A172 (cell line): ENCODE results near the gene UBQLN1. TPM values are rescaled to one million over a fixed set of nuclear protein-coding genes. Genes with fewer than 3 reads are reported as not detected.

Experiments used
- DNase-seq: peaks from one replicate; pipeline ENCODE4 v3.0.0-alpha.2; 2015; ENCODE audit warnings: low spot score
- total RNA-seq: library from RNA; depleted of rRNA; stranded (reverse); fragments of >200 nt; shearing (Covaris generic); gene quantifications from 2 replicates; pipeline ENCODE4 v1.2.3, GENCODE V29; 2014

UBQLN1 gene
- total RNA-seq, 1 experiment from 2014 or later = 194 TPM

DNA sequence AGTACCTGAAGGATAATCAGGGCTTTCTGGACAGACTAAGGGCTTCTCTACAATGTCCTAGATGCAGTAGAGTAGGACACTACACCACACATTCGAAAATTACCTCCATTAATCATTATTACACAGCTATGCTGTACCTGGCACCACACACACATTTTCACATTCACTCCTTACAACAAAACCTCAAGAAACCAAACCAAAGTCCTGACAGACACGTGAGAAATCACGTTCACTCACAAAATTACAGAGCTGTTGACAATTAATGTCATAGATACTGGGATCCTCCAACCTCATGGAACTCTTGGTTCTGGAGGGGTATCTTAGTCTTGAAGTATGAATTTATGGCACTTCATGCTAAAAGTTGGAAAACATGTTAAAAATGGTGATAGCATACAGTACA, 16.3 kb downstream of the UBQLN1 start:
- DNase-seq = no peak

DNA sequence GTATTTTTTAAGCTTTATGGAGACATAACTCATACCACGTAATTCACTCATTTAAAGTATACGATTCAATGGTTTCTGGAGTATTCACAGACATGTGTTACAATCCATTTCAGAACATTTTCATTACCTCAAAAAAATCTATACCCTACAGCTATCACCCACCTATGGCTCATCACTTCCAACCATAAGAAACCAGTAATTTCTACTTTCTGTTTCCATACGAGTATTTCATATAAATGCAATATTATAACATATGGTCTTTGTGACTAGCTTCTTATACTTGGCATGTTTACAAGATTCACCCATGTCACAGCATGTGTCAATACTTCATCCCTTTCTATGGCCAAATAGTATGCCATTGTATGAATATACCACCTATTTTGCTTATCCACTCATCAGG, 18.8 kb downstream of the UBQLN1 start:
- no peak for DNase-seq

DNA sequence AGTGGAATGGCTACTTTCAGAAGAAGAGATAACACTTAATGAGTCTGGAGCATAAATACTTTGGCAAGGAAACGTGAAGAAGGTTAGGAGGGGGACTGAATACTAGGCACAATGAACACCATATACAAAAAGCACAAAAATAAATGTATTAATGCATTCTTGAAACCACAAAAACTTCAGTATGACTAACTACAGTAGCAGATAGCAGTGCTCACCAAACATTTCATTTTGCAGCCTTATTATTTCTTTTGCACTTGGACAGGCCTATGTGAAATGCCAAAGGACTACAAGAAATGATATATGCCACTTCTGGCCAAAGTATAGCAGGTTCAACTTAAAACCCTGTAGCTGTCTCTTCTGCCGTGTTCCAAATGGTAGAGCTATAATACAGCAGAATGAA, 26.3 kb downstream of the UBQLN1 start:
- no peak for DNase-seq

DNA sequence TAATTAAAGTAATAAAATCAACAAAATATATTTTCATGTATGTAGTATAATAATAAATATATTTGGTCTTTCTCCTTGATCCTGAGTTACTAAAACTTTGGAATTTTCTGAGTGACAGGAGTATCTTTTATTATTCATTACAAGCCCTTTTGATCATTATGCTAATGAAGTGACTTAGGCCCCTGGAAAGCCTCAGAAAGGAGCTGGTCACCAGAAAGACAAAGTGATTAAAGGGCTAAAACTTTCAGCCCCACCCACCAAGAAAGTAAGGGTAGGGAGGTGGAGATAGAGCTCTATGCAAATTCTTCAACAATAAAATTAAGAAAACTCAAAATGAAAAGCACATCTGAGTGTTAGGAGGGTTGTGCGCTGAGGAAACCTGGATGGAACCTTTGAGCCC, 27.5 kb downstream of the UBQLN1 start:
- no peak for DNase-seq

GRCh38 chr9:83677596-83677995, 30.2 kb downstream of the UBQLN1 start:
- DNase-seq = no peak

DNA sequence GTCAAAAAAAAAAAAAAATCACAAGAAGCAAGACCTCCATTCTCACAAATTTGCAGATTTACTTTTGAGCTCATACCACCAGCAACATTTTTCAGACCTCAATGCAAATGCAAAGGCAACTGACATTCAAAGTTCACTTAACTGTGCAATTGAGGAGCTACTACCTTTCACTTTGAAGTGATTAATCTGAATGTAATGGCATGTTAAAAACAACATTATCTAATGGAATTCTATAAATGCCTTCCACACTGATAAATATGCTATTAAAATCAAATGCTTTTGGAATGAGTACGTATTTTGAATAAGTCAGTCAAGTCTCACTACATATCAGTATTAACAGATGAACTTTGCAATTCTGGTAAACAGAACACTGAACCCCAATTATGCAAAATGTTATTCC, 32.3 kb downstream of the UBQLN1 start:
- no peak for DNase-seq

GRCh38 chr9:83671451-83671850, 36.3 kb downstream of the UBQLN1 start:
- no peak for DNase-seq

DNA sequence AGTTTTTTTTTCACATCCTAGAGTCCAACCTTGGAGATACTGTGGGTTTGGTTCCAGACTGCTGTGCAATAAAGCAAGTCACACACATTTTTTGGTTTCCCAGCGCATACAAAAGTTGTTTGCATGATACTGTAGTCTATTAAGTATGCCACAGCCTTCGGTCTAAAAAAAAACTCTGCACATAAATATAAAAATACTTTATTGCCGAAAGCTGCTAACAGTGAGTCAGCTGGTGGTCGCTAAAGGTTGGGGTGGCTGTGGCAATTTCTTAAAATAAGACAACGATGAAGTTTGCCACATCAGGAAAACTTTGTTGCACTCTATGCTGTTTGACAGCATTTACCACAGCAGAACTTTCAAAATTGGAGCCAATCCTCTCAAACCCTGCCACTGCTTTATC, 37.4 kb downstream of the UBQLN1 start:
- no peak for DNase-seq

DNA sequence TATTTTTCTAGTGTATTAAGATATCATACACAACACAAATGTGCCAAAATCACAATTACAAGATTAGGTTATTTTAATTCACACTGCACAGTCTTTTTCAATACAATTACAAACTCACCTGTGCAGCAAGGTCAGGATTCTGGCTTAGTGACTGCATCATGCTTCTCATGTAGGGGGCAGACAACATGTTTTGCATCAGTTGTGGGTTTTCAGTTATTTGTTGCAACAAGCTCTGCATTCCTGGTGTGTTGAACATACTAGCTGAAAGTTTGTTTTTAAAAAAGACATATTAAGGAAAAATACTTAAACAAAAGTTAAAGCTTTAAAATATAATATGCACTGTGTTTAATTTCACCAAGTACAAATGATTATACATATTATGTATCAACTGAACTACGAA, 38.7 kb downstream of the UBQLN1 start:
- DNase-seq = no peak

DNA sequence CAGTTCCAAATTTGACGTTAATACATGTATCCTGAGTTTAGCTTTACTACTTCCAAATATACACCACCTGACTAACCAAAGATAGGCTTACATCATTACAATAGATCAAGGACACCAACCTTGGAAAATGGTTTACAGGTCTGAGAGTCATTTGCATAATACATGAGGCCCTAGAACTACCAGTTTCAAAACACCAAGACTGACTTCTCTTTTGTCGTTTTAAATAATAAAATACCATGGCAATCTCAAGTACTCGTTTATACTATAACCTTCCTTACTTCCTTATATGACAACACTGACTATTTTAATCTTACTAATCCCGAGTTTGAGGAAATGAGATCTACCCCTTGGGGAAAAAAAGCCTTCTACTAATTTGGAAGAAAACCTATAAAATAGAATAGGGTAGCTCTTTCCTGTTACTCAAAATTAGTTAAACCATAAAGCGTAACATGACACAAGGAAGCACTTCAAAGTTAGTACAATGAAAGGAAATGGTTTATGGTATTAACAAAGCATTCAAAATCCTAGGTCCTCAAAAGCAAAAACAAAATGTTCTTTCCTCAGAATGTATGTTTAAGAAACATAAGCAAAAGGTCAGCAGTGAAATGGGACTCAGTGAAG, 42.1 kb downstream of the UBQLN1 start:
- no peak for DNase-seq

DNA sequence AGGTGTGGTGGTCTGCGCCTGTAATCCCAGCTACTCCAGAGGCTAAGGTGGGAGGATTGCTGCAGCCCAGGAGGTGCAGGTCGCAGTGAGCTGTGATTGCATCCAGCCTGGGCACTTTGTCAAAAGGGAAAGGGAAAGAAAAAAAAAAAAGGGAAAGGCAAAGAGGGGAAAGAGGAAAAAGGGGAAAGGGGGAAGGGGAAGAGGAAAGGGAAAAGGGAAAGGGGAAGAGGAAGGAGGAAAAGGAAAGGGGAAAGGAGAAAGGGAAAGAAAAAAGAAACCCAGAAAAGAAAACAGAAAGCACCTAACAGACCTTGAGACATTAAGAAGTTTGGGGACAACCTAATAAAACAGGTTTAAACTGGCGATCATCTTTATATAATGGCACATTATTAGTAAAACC, 44.8 kb downstream of the UBQLN1 start:
- DNase-seq = no peak

GRCh38 chr9:83656952-83657351, 50.8 kb downstream of the UBQLN1 start:
- no peak for DNase-seq

- no peak for DNase-seq
These were observed 51.6 kb downstream of the UBQLN1 start for GRCh38 chr9:83656032-83656680.

DNA sequence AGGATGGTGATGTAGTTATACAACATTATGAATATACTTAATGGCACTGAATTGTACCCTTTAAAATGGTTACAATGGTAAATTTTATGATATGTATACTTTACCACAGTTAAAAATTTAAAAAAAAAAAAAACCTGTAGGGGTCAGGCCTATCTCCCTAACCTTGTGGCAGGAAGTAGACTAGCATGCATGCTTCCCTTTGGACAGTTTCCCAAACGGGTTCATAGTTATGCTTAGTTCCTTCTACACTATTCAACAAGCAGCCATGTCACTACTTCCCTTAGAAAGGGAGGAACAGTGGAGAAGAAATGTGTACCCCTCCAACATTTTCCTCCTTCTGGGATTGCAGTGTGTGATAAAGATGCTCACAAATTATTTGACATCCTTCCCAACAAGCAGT, 52.3 kb downstream of the UBQLN1 start:
- DNase-seq = no peak

- no peak for DNase-seq
These were observed 55.3 kb downstream of the UBQLN1 start for GRCh38 chr9:83652433-83652832.

- DNase-seq = no peak
These were observed 56.2 kb downstream of the UBQLN1 start for GRCh38 chr9:83651558-83651957.

GRCh38 chr9:83649515-83649914, 58.2 kb downstream of the UBQLN1 start:
- no peak for DNase-seq

DNA sequence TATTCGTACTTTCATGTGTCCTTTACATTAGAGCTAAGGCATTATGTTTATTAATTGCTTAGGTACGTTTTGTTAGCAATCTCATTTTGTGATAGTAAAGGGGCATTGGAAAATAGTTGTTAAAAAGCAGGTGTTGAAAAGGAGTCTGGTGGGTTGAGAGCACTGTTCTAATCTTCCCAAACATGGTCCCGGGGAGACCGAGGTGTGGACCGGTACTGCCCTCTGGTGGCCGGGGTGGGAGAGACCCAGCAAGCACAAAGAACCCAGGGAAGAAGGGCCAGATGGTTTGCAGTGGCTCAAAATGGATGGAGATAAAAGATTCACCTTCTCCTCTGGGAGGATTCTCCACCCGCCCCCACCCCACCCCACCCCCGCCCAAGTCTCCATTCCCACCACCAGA, 58.7 kb downstream of the UBQLN1 start:
- peak; percentile 30 for DNase-seq

DNA sequence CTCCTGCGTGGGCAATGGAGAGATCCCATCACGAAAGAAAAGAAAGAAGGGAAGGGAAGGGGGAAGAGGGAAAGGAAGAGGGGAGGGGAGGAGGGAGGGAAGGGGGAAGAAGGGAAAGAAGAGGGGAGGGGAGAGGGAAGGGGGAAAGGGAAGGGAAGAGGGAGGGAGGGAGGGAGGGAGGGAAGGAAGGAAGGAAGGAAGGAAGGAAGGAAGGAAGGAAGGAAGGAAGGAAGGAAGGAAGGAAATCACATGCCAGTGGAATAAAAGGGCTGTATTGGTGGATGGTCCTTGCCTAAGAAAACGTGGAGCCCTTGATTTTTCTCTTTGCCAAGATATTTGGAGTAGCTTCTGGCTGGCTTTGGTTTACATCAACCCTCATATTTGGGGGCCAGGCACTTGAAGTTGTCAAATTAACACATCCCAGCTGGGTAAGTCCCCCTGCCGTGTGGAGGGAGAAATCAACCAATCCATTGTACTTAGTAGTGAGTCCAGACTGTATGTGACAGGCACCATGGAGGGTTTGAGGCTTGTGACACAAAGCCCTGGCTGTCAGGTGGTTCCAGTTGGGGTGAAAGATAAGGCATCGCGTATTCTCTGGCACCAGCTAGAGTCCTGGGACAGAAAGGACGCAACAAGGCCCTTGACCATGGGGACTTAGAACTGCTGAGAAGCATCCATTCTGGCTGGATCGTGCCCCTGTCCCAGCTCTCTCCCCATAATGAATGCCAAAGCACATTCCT, 61.1 kb downstream of the UBQLN1 start:
- no peak for DNase-seq

DNA sequence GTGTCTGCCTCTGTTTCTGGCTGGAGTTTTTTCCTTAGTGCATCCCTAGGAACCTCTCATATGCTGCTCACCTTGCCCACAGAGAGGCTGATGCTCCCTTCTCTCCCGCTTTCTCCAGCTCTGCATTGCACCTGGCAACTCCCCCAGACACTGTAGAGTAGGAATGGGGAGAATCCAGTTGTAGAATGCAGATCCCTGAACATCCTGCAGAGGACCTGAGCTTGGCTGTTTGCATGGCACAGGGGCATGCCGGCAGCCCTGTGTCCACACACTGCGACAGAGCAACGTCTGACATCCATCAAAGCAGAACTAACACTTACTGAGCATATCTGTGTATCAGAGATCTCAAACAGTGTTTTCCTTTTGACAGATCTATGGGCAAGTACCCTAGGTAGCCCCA, 65.0 kb downstream of the UBQLN1 start:
- DNase-seq = no peak

DNA sequence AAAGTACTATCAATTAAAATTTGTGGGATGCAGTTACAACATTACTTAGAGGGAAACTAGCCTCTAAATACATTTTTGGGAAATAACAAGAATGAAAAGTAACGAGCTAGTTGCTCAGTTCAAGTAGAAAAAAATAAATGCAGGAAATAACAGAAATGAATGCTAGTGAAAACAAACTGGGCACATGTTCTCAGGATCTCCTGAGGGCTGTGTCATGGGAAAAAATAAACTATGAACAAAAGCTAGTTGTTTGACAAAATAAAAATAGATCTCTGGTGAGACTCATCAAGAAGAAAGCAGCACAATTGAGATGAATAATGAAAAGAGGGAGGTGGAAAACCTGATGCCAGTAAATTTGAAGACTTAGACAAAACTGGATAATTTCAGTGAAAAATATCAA, 68.5 kb downstream of the UBQLN1 start:
- no peak for DNase-seq

DNA sequence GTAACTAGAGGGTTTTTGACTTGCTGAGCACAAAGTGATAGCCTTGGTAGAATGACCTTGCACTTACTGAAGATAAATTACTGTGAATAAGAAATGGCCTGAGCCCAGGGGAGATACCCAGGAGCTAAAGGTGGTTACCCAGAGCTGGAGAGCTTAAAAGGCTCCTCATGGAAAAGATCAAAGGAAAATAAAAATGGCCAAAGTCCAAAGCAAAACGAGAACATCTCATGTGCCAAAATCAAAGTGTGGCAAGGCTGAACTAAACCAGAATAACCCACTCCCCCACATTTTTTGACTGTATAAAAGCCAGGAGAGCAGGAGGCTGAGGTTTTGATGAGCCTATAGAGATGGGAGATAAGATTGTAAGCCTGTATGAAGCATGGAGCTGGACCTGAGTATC, 70.4 kb downstream of the UBQLN1 start:
- no peak for DNase-seq

DNA sequence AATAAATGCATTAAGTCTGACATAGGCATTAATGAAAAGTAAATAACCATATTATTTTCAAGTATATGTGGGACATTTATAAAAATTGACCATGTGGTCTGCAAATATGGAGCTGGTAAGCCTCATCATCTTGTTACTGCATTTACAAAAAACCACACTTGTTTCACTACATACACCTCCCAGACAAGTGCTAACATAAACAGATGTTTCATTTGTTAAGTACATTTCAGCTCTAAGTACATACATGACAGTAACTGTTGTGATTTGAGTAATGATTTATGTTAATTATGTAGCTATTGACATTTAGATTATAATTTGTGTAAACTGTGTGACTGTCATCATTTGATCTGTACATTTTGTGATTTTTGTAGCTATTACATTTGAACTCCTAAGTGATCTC, 70.9 kb downstream of the UBQLN1 start:
- no peak for DNase-seq
